Prostate gland (tissue), 2 donors: ENCODE measurements around the gene YDJC. TPM values are rescaled to one million over a fixed set of nuclear protein-coding genes. Genes with fewer than 3 reads are reported as not detected.
A peak's percentile ranks its signal among the peaks of the same experiment; 100 is the strongest.

Source experiments
- DNase-seq: peaks from one replicate; pipeline ENCODE4 v3.0.0-alpha.2; 2019; ENCODE audit warnings: low spot score
- H3K27ac ChIP-seq, 2 donors: fragments of 200-600 bp; sonication (generic); 2 replicates each; pipeline ENCODE4 v1.5.1; 2017 to 2019
- H3K27me3 ChIP-seq: fragments of 200-600 bp; sonication (generic); replicated peaks from 2 replicates; pipeline ENCODE4 v1.5.1; 2019; ENCODE audit not compliant: insufficient read depth
- H3K36me3 ChIP-seq, 2 donors: fragments of 200-600 bp; sonication (generic); 1 replicate in 1 of 2; 2 replicates in 1 of 2; pipeline versions ENCODE4 v1.5.1 to v1.8.1; 2017 to 2019
- H3K4me1 ChIP-seq: fragments of 200-600 bp; sonication (generic); replicated peaks from 2 replicates; pipeline ENCODE4 v1.5.1; 2019
- H3K4me3 ChIP-seq, 2 donors: fragments of 200-600 bp; sonication (generic); 2 replicates each; pipeline ENCODE4 v1.5.1; 2017 to 2019
- H3K9me3 ChIP-seq: fragments of 200-600 bp; sonication (generic); 2 replicates; pipeline ENCODE4 v1.5.1; 2017
- POLR2A ChIP-seq: fragments of 450-650 bp; IDR thresholded peaks from one replicate; pipeline ENCODE4 v1.6.1; 2016; ENCODE audit warnings: antibody characterized with exemption, mild to moderate bottlenecking
- POLR2AphosphoS5 ChIP-seq: sonication (generic); formaldehyde crosslinking; IDR thresholded peaks from one replicate; pipeline ENCODE4 v1.6.1; 2017; ENCODE audit warnings: antibody characterized with exemption
- WGBS: methylation state at CpG from one replicate; pipeline ENCODE4 v1.1.5; 2018; 5-methylcytosine and 5-hydroxymethylcytosine counted together
- intact Hi-C: fragments of 100-400 bp; cut with DNase I; formaldehyde crosslinking; loops from one replicate; pipeline ENCODE4 v1.14.2; 2022
- total RNA-seq, 2 donors: library from RNA; depleted of rRNA; stranded (reverse); fragments of >200 nt; gene quantifications; one replicate each; pipeline ENCODE4 v1.1.0, GENCODE V29; 2016
- TF ChIP-seq, protein P1 (sequence below), 4 experiments: fragments of 200-600 bp in 2 of 4; fragments of 450-650 bp in 2 of 4; sonication (generic) in 2 of 4; IDR thresholded peaks; 1 replicate in 3 of 4; 2 replicates in 1 of 4; pipeline ENCODE4 v1.5.1; 2016 to 2019; ENCODE audit warnings: antibody characterized with exemption in 4 of 4, mild to moderate bottlenecking in 2 of 4, moderate library complexity in 2 of 4

The YDJC gene
- total RNA-seq, 2 donors from 2014 or later, result 44.9 to 74.1 TPM

DNA sequence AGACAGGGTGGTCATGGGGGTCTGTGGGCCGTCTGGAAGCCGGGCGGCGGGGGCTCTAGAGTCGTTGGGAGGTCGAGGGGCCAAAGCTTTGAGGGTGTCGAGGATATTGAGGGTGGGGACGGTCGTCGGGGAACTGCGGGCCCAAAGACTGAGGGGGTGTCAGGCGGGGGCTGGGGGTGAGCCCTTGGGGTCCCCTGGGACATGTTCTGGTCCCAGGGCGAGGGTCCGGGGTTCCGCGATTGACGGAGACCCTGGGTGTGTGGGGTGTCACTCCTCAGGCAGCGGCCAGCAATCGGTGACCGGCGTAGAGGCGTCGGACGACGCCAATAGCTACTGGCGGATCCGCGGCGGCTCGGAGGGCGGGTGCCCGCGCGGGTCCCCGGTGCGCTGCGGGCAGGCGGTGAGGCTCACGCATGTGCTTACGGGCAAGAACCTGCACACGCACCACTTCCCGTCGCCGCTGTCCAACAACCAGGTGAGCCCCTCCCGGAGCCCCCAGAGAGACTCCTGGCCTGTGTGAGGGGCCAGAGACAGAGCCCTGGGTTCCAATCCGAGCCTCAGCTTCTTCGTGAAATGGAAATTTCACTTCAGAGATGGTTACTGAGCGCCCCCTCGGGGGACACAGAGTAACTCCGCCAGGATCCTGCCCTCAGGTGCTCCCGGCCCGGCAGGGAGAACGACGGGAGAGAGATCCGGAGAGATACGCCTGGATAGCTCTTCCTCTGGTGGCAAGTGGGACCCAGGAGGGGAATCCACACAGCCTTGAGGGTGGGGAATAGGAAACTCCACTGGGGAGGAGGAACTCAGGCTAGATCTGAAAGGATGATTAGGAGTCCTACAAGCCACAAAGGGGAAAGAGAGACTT is 13.0 kb upstream of the YDJC start:
- DNase-seq, result no peak
- 2% methylated on average over 53 of the region's 56 CpGs for WGBS
- peak overlapping the region; percentile 60 to 70 for H3K4me3 ChIP-seq
- no peaks in the 10 kb centered on the region for H3K9me3 ChIP-seq
- no peaks in the 10 kb centered on the region for H3K36me3 ChIP-seq
- no peaks in the 10 kb centered on the region for H3K4me1 ChIP-seq
- H3K27me3 ChIP-seq, result no peaks in the 10 kb centered on the region
- no peak overlapping the region for H3K27ac ChIP-seq
- intact Hi-C loops, result no loop called here
- TF ChIP-seq, protein P1, sequence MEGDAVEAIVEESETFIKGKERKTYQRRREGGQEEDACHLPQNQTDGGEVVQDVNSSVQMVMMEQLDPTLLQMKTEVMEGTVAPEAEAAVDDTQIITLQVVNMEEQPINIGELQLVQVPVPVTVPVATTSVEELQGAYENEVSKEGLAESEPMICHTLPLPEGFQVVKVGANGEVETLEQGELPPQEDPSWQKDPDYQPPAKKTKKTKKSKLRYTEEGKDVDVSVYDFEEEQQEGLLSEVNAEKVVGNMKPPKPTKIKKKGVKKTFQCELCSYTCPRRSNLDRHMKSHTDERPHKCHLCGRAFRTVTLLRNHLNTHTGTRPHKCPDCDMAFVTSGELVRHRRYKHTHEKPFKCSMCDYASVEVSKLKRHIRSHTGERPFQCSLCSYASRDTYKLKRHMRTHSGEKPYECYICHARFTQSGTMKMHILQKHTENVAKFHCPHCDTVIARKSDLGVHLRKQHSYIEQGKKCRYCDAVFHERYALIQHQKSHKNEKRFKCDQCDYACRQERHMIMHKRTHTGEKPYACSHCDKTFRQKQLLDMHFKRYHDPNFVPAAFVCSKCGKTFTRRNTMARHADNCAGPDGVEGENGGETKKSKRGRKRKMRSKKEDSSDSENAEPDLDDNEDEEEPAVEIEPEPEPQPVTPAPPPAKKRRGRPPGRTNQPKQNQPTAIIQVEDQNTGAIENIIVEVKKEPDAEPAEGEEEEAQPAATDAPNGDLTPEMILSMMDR (IDR thresholded peaks at IDR 0.05), result peak in 2 of 4 experiments; percentile 18 to 52
- TF ChIP-seq POLR2A, result no peak

DNA sequence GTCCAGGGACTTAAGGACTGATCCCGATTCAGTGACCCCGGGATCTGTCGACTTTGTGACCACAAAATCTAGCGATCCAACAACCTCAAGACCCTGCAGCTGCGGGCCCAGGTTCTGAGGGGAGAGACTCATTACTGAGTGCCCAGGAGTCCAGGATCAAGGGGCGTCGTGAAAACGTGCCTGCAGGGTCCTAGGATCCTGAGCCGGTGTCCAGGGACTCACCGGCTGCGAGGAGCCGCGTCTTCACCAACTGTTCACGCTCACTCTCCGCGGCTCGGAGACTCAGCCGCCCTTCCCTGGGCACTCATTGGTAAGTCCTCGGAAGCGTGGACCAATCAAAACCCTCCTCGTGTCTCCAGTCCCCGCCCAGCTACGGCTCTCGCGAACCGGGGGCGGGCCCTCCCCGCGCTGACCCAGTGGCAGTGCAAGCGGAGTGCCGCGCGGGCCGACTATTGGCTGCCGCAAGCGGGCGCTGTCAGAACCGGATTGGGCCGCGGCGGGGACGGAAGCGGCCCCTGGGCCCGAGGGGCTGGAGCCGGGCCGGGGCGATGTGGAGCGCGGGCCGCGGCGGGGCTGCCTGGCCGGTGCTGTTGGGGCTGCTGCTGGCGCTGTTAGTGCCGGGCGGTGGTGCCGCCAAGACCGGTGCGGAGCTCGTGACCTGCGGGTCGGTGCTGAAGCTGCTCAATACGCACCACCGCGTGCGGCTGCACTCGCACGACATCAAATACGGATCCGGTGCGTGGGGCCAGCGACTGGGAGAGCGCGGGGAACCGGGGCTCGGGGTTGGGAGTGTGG is 12.2 kb upstream of the YDJC start, which contains the start of gene SDF2L1:
Gene SDF2L1 (plus strand): TSS at position 514 of the 795 bp plus-strand sequence. CDS start 35 bp downstream, at position 549.
- TF ChIP-seq POLR2AphosphoS5 (peak; percentile 94), POLR2A (peak; percentile 60)
- TF ChIP-seq, protein P1 (IDR thresholded peaks at IDR 0.05), result peak; percentile 35 to 71 (median 54)
- Histone ChIP-seq H3K4me3 (peak within 1 kb of the TSS; percentile 60 to 70), H3K27me3 (no peaks in the 10 kb centered on the region), H3K27ac (peak within 1 kb of the TSS in 1 of 2 donors; percentile 28), H3K9me3 (no peaks in the 10 kb centered on the region), H3K36me3 (no peaks in the 10 kb centered on the region), H3K4me1 (no peaks in the 10 kb centered on the region)
- DNase-seq, result peak; percentile 99
- intact Hi-C loops, result no loop called here
- under 1% methylated on average over 74 of the region's 76 CpGs for WGBS

DNA sequence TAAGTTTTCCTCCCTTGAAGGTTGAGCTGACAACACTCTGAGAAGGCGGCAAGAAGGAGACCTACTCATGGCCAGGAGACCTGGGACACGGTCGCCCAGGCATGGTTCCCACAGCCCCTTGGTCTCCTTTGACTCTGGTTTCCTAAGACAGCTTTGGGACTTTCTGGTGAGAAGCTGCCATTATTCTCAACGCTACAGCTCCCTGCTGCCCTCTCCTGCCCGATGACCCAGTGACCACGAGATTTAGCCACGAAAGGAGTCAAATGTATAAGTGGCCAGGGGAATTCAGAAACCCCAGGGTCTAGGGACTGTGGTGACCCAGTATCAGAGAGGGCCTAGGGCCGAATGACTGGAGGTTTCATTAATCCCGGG is 11.6 kb upstream of the YDJC start:
- TF ChIP-seq POLR2AphosphoS5, result no peak
- TF ChIP-seq, protein P1 (IDR thresholded peaks at IDR 0.05), result peak in 2 of 4 experiments; percentile 30 to 42
- H3K4me1 ChIP-seq, result no peaks in the 10 kb centered on the region
- peak overlapping the region in 1 of 2 donors; percentile 28 for H3K27ac ChIP-seq
- no peaks in the 10 kb centered on the region for H3K27me3 ChIP-seq
- no peak for DNase-seq
- no peaks in the 10 kb centered on the region for H3K9me3 ChIP-seq
- no peaks in the 10 kb centered on the region for H3K36me3 ChIP-seq
- WGBS, result 7% methylated on average over 9 of the region's 9 CpGs
- H3K4me3 ChIP-seq, result peak overlapping the region; percentile 18 to 60
- intact Hi-C loops, result no loop called here

DNA sequence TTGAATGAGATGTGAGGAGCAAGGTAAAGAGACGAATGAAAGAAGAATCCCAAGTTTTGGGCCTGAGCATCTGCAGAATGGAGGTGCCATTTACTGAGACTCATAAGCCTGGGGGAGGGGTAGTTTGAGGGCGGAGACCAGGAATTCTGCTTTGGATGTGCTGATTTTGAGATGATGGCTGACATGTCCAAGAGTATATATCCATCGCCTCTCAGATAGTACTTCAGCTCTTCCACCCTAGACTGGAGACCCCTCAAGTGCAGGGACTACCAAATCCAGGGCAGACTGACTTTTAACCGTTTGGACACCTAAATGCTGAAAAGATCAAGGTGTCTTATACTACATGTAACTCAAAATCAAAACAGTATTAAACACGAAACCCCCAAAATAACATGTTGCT is 11.0 kb upstream of the YDJC start:
- TF ChIP-seq, protein P1 (IDR thresholded peaks at IDR 0.05), result no peak
- TF ChIP-seq POLR2A (no peak), POLR2AphosphoS5 (no peak)
- 85% methylated on average over 5 of the region's 5 CpGs for WGBS
- no peak overlapping the region for H3K27ac ChIP-seq
- intact Hi-C loops, result no loop called here
- H3K4me3 ChIP-seq, result no peak overlapping the region
- H3K4me1 ChIP-seq, result no peaks in the 10 kb centered on the region
- no peaks in the 10 kb centered on the region for H3K27me3 ChIP-seq
- H3K36me3 ChIP-seq, result no peaks in the 10 kb centered on the region
- DNase-seq, result no peak
- no peaks in the 10 kb centered on the region for H3K9me3 ChIP-seq
